ENCODE results near the gene TOMM70. TPM values are rescaled to one million over a fixed set of nuclear protein-coding genes. Genes with fewer than 3 reads are reported as not detected.
"Not testable (repeated sequence)": the region's sequence is repeated elsewhere in the genome, so short reads cannot be mapped to it uniquely, and the experiment has no call there.

TOMM70 gene
- total RNA-seq, 1 donor from 2014 or later: 102 TPM

DNA sequence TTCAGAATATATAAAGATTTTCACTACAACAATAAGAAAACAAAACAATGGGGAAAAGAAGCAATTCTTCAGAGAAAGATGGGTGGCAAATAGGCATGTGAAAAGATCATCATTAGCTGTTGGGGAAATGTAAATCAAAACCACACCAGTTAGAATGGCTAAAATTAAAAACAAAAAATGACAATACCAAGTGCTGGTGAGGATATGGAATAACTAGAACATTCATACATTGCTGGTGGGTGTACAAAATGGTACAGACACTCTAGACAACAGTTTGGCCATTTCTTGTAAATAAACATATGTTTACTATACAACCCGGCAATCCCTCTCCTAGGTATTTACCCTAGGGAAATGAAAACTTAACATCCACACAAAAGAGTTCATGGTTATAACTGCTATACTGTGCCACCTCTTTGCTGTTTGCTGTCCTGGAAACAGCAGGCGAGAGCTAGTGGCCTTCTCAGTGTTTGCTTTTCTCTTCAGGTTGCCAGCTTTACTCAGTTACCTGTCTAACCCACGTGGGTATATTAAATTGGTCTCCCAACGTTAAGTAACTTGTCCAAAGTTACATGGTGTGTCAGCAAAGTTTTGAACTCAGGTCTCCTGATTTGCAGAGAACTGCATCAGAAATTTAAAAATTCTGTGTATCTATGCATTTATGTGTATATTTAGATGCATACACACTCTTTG is 70.9 kb downstream of the TOMM70 start:
- no peak for DNase-seq (ENCODE audit: low read depth)

DNA sequence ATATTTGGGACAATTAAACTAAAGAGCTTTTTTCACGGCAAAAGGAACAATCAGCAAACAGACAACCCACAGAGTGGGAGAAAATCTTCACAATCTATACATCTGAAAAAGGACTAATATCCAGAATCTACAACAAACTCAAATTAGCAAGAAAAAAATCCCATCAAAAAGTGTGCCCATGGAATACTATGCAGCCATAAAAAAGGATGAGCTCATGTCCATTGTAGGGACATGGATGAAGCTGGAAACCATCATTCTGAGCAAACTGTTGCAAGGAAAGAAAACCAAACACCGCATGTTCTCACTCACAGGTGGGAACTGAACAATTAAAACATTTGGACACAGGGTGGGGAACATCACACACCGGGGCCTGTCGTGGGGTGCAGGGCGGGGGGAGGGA is 73.5 kb downstream of the TOMM70 start:
- DNase-seq (ENCODE audit: low read depth): not testable (repeated sequence)

DNA sequence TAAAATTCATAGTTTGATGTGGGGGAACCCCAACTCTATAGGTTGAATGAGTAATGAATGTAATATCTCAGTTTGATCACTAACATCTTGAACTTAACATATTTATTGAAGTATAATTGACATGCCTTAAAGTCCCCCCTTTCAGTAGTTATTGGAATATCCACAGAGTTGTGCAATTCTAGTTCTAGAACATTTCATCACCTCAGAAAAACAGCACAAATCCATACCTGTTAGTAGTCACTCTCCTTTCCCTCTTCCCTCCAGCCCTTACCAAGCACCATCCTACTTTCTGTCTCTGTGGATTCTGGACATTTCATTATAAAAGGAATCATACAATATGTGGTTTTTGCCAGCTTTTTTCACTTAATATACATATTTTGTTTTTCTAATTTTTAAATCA is 75.1 kb downstream of the TOMM70 start:
- no peak for DNase-seq (ENCODE audit: low read depth)

DNA sequence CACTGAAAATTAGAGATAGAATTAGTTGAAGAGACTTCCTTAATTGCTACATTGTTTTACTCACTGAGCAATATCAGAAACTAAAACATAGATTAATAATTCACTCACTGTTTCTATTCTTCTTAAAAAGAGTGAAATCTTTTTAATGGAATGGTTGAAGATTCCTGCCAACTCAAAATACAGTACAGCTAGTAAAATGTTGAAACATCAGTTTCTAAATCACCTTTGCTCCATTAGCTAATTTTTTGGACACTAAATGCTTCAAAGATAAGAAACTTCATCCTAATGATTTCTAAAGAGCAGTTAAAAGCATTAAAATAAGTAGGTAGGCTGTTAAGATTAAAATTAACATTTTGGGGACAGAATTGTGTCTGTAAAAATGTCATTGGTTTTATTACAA is 76.8 kb downstream of the TOMM70 start:
- no peak for DNase-seq (ENCODE audit: low read depth)

DNA sequence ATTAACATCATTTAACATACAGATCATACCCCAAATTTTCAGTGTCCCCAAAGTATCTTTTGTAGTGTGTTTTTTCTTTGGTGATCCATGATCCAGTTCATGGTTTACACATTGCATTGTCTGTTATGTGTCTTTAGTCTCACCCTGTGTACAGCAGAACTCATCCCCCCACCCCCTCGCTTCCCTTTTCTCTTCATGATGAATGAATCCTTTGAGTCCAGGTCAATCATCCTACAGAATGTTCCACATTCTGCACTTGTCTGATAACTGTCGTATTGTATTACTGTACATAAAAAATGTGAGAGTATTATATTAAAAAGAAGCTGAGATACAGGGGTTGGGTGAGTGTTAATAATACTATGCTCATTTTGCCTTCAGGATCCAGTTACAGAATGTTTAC is 80.9 kb downstream of the TOMM70 start:
- DNase-seq (ENCODE audit: low read depth): no peak

DNA sequence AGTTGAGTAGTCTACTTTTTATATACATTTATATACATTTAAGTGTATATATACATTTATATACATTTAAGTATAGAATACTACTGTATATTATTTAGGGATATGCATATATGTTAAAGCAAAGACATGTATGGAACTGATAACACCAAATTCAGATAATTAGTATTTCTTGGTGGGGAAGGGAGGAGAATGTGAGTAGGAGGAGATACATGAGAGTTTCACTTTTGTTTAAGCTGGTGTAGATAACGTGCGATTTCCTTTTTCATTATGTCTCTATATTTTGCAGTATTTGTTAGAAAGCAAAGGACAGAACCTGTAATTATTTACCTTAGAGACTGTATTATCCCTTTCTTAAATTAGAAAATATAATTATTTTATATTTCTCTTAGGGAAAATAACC is 83.0 kb downstream of the TOMM70 start:
- no peak for DNase-seq (ENCODE audit: low read depth)

DNA sequence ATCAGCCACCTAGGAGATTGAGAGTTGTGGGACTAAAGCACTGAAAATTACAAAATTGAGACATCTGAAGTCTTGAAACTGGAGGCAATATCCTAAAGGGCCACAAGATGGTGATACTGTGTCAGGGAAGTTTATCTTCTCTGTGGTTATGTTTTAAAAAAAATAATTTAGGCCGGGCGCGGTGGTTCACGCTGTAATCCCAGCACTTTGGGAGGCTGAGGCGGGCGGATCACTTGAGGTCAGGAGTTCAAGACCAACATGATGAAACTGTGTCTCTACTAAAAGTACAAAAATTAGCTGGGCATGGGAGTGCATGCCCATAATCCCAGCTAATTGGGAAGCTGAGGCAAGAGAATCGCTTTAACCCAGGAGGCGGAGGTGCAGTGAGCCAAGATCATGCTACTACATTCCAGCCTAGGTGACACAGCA is 84.2 kb downstream of the TOMM70 start:
- peak; percentile 74 for DNase-seq (ENCODE audit: low read depth)

Other genes starting within 250 kb of the TOMM70 start
- 57.4 and 59.9 TPM in 2 replicates for gene TBC1D23, start 140.1 kb downstream of the TOMM70 start, total RNA-seq
- 23.6 and 28.9 TPM in 2 replicates for gene NIT2, start 66.3 kb downstream of the TOMM70 start, total RNA-seq
- 8.3 and 8.7 TPM in 2 replicates for gene LNP1, start 450 bp upstream of the TOMM70 start, total RNA-seq
- 16.9 and 17.6 TPM in 2 replicates for gene TMEM45A, start 91.5 kb upstream of the TOMM70 start, total RNA-seq
- gene ADGRG7, start 208.5 kb upstream of the TOMM70 start, total RNA-seq: not detected in 2 replicates

All from myocyte (in vitro differentiated cells).